IPS-NIHi11 (cell line): ENCODE measurements around the gene DTNB.
"Not testable (repeated sequence)": the region's sequence is repeated elsewhere in the genome, so short reads cannot be mapped to it uniquely, and the experiment has no call there.

Experiments used
- DNase-seq: peaks from one replicate; pipeline ENCODE4 v3.0.0; 2012; ENCODE audit warnings: mixed read lengths, low spot score

The DTNB gene

DNA sequence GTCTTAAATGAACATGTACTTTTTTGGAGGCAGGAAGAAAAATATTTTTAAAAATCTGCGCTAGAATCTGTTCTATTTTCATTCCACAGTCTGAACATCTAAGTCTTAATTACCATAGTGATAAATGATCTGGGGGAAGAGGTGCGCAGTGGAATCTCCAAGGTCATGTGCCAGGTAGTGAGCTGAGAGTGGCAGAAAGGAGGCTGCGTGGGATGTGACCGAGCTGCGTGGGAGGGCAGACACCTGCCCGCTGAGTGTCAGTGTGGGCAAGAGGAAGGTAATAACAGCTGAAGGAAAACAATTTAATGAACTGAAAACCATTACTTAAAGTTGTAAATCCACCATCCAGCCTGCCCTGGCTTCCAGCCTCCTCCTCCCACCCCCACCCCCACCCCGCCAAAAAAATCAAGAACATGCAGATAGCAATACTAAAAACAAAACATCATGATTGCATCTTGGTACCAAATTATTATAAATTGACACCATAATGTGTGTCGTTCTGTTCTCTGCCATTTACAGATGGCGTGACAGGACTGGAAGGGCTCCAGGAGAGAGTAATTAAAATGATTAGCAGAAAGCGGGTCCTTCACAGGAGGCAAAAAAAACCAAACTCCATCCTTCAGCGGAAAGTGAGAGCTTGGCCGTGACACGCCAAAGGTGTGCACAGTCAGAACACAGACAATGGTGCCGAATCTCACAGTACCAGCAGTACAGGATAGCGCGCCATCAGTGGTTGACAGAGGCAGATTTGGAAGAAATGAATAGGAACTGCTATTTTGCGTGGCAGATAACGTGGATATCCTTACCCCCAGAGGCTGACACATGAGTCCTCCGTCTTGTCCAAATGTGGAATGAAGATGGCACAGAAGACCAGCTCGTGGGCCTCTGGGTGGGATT, 11.4 kb upstream of the DTNB start:
- DNase-seq: no peak

DNA sequence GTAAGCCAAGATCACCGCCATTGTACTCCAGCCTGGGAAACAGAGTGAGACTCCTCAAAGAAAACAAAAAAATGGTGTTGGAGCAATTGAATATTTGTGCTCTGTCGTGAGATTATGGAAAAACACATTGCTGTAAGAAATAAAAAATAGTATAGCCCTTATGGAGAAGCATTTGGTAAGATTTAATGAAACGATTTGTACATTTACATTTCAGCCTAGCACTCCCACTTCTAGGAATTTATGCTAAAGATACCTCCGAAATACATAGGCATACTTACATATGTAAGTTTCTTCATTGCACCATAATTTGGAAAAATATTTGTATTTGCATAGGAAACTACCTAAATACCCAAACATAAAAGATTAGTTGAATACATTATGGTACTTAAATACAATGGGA, 8.7 kb upstream of the DTNB start:
- no peak for DNase-seq

DNA sequence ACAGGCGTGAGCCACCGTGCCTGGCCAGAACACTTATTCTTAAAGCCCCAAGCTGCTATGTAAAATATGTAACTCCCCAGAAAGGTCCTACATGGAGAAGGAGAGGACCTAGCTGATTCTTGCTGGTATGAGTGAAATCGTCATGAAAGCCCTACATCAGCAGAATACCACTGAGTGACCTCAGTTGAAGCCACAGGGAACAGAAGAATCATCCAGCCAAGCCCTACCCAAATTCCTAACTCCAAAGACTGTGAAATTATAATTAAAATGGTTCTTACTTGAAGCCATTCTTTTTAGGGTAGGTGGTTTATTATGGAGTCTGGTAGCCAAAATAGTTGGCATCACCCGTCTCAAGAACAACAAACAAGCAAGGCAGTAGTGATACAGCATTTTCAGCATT, 4.5 kb upstream of the DTNB start:
- DNase-seq: no peak

DNA sequence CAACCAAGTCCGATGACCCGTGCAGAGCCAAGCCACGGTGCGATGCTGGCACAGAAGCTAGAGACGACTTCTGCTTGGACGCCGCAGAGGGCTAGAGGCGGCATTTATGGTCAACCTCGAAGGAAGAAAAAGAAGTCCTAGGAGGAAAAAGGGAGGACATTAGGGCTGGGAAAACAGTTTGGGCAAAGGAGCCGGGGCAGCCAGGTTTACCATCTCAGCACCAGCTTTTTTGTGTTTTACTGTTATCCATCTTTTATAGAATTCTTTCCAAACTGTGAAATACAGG, 643 bp upstream of the DTNB start:
- no peak for DNase-seq

DNA sequence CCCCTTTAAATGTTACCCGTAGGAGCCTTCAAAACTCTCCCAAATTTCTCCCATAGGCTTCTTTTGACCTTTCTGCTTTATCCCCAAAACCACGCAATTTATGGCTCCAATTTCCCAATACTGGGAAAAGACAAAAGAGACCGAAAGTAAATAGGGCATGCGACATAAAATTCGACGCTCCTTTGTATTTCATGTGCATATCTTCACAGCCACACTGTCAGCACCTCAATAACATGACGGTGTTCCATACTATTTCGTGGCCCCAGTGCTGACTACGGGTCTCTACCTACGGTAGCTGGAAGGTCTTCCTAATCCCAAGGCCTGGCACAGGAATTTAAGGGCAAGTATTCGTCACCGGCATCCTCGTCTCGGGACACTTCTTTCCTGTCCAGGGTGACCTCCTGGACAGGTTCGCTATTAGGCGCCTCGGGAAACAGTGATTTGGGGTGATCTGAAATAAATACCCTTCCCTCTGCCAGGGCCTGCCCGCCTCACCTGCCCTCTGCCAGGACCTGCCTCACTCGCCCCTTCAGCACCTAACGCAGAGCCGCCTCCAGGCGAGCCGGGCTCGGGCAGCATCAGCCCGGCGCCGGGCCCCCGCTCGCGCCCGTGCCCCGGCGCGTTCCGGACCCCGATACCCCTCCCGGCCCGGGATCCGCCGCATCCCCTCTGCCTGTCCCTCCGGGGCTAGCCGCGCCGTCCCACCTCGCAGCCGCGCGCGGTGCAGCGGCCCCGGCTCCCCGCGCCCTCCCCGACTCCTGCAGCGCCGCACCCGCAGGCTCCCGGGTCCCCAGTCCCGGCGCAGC, 680 bp downstream of the DTNB start:
- DNase-seq: peak; percentile 77

DNA sequence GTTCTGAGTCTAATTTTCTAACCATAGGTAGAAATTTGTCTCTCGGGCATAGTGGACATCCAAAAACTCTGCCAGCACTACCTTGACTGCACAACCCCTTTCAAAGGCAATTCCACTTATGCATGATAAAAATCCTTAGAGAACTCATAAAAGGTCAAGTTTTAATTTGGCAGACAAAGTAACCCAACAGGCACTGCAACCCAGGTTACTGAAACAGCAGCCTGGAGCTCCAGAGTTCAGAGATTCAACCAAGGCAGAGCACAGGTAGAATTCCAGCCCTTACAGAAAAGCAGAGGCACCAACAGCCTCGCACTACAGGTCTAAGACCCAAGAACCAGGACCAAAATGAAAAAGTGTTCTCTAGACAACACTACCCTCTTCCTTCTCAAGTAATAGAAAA, 1.8 kb downstream of the DTNB start:
- no peak for DNase-seq

DNA sequence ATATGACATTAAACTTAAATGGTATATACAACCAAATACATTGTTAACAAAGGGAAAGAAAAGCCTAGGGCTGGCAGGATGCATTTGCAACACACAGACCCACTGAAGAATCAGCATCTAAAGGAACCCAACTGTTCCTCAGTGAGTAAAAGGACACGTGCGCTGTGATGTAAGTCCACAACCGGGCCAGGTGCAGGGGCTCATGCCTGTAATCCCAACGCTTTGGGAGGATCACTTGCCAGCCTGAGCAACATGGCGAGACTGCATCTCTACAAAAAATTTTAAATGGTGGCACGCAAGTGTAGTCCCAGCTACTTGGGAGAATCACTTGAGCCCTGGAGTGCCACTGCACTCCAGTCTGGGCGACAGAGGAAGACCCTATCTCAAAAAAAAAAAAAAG, 3.9 kb downstream of the DTNB start:
- DNase-seq: no peak

DNA sequence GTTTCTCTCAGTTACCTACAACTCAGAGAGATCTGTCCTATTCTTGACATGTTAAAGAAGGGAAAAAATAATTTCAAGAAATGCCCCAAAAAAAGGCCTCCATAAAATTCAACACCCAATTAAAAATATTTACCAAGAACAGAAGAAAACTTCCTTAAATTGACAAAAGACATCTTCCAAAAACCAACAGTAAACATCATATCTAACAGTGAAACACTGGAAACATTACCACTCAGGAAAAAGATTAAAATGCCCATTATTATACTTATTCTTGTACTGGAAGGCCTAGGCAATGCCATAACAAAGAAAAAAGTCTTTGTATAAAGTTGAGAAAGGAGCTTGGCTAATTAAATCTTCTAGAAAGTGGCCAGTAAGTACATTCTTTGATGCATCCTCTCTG, 7.2 kb downstream of the DTNB start:
- DNase-seq: no peak

DNA sequence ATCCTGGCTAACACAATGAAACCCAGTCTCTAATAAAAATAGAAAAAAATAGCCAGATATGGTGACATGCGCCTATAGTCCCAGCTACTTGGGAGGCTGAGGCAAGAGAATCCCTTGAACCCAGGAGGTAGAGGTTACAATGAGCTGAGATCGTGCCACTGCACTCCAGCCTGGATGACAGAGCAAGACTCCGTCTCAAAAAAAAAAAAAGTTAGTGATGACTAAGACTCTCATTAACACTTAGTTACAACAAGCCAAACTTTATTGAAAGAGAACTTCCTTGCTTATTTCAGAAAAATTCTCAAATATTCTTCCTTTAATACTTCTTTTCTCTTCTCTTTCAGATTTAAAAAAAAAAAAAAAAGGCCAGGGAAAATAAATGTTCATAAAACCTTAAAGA, 7.9 kb downstream of the DTNB start:
- not testable (repeated sequence) for DNase-seq

DNA sequence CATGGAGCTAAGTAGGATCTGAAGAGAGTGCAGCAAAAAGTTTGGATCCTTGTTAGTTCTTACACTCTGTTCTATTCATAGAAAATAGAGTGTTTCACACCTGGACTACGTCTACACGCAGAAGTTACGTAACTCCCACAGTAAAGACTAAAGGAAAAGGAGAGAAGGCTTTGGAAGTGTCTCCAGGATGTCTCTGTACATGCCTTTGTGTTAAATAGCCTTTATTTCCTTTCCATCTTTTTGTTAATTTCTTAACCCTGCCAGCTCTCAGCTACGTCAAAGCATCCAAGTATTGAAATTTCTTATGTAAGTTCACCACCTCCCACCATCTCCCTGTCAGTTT, 8.4 kb downstream of the DTNB start:
- no peak for DNase-seq

DNA sequence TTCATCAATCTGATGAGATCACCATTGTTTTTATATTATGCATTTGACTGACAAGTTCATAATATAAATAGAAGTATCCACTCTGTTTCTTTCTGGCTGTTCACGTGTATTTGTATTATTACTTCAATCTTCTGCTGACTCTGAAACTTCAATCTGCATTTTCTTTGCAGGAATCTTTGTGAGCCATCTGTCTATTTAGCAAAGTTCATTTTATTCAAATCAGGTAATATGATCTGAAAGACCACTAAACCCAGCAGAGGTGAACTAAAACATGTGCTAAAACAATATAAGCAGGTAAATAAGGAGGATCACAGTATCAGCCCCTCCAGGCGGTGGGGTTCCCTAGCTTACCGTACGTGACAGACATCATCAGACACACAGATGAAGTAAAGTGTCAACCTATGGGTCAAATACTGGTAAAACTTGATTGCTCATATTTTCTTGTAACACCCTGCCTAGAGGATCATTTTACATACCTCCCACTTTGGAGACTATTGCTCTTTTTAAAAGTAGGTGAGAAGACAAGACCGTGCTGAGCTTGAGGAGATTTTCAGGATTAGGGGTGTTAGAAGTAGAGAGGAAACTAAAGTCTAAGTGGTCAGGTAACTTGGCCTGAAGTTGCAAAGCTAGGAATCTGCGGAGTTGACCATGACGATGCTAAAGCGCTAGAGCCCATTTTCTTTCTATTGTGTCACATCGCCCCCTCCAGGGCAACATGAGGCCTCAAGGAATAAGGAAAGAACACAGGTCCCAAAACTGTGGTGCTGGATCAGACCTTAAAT, 9.0 kb downstream of the DTNB start:
- peak; percentile 72 for DNase-seq

DNA sequence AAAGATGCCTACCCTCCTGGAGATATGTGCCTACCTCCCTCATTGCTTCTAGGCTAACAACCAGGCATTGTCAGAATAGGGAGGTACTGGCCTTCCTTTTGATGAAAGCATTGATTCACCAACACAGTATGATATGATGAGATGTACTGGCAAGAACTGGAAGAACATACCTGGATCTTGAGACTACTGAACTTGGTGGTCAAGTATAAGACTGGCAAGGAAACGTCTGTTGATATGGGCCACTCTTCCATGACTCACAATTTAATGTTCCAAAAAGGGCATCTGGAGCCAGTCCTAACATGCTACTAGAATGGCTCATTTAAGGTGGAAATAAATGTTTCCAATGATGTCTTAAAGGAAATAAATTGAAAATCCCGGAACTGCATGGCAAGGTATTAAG, 18.1 kb downstream of the DTNB start:
- DNase-seq: no peak

DNA sequence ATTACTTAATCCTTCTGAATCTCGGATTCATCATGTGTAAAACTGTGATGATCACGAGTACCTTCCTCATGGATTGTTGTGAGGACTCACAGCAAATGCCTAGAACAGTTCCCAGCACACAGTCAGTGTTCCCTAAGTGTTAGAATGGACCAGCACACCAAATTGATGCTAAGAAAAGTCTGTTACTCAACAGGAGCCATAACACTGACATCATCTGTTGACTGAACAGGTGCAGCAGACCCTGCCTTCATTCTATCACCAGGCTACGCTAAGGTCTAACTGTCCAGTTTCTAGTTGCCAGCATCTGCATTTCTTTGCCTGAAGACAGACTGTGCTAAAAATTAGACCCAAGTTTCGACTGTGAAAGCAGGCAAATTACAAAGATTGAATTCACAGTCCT, 18.6 kb downstream of the DTNB start:
- no peak for DNase-seq

DNA sequence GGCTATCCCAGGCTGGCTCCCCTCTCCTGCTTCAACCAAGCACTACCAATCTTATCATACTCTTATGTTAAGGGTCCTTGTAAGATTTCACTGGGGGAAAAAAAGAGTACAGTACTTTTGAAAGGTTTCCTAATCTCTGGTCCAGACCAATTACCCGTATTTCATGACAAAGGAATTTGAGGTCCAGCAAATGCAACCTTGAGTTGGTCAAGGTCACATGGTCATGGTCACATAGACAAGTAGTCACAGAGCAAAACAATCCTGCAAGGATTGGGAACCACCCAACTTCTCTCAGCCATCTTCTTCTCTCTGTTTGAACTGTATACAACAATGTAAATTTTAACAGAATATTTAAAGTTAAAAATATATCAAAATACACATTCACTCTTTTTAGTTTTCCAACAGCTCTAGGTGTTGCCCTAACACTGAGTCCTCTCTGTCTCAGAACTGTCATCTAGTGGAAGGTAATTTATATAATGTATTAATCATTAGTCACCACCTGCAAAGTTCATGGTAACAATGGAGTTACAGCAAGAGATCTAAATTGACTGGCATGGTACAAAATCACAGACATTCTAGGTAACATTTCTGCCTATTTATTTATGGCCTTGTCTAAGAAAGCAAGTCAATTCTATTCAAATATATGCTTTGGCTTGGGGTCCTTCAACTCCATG, 21.5 kb downstream of the DTNB start:
- DNase-seq: no peak

DNA sequence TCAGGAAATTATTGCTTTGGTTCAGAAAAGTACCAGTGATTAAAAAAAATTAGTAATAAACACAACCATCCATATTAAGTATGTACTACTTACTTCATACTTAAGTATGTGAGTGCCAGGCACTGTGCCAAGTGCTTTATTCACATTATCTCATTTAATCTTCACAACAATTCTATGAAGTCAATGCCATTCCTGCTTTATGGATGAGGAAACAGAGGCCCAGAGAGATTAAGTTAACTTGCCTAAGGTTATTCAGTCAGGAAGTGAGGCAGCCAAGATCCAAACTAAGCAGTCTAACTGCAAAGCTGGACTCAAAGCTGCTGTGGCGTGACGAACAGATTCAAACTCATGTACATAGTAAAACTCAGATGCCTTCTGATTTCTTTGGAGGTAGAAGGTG, 22.3 kb downstream of the DTNB start:
- no peak for DNase-seq

DNA sequence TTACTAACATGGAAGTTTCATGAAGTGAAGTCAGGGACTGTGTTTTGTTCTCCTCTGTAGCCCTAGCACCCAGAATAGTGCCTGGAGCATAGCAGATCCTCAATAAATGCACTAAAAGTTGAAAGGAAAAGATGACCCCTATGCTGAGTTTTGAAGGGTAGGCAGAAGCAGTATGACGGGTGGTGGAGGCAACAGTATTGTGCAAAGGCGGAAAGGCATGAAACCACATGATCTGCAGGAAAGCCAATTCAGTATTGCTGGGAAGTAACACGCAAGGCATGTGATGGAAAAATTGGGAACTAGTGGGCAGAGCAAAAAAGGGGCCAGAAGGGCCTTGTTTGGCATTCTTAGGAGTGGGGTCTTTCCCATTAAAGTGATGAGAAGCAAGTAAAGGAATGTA, 23.1 kb downstream of the DTNB start:
- DNase-seq: no peak

DNA sequence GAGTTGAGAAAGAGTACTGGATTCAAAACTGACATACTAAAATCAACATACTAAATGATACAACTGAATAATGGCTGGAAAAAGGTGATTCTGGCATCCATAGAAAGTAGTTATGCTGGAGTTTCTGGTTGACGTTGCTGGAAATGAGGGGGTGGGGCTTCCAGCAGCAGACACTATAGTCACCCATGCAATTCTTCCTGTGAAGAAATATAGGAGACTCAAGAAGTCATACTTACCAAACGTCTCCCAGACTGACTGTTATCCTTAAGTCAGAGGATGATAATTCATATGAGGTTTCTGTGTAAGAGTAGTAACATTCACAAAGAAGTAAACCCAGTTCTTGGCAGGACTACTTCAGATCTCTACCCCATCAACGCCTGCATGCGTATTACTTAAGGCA, 23.6 kb downstream of the DTNB start:
- DNase-seq: no peak

DNA sequence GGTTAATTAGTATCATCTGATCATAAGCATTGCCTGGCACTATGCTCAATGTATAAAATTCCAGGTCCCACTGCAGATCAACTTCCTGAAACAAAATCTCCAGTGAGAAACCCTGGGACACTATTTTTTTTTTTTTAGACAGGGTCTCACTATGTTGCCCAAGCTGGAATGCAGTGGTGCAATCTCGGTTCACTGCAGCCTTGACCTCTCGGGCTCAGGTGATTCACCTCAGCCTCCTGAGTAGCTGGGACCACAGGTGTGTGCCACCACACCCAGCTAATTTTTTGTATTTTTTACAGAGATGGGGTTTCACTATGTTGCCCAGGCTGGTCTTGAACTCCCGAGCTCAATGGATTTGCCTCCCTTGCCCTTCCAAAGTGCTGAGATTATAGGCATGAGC, 31.1 kb downstream of the DTNB start:
- DNase-seq: no peak

DNA sequence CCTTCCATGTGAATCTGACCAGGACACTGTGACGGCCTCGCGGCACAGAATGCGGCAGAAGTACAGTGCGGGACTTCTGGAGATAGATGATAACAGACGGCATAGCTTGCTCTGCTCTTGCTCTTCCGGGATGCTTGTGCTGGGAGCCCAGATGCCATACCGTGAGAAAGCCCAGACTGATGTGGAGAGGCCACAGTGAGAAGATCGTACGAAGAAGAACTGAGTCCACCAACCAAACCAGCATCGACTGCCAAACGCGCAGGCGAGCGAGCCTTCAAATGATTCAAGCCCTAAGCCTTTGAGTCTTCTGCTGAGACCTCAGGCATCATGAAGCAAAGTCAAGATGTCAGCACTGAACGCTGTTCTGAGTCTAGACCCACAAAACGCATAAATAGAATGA, 33.7 kb downstream of the DTNB start:
- no peak for DNase-seq

DNA sequence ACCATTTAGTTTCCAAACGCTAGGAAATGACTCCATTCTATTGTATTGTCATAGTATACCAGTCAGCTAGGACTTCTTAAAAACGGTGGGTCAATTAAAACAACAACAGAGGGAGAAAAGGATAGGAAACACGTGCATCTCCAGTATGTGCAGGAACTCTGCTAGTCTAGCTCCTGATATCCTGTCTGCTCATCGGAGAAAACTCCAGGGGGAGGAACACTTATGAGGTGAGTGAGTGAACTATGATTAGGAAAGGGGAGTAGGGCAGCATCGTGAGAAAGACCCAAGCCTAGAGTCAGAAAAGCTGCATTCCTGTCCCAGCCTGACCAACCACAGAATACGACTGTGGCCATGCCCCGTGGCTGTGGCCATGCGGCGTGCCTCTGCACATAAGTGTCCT, 34.2 kb downstream of the DTNB start:
- DNase-seq: no peak

DNA sequence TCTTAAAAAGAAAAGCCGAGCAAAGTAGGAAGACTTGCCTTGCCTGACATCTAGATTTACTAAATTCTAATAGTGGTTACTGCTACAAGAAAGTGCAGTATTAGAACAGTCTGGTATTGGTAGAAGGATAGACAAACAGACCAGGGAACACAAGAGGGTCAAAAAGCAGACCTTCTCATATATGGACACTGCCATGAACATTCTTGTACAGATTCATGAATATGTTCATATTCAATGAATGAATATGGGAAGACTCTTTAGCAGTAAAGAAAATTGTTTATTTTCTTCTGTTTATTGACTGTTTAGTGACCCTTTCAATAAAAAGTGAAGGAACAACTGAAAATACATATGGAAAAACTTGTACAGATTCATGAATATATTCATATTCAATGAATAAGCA, 37.6 kb downstream of the DTNB start:
- DNase-seq: no peak

DNA sequence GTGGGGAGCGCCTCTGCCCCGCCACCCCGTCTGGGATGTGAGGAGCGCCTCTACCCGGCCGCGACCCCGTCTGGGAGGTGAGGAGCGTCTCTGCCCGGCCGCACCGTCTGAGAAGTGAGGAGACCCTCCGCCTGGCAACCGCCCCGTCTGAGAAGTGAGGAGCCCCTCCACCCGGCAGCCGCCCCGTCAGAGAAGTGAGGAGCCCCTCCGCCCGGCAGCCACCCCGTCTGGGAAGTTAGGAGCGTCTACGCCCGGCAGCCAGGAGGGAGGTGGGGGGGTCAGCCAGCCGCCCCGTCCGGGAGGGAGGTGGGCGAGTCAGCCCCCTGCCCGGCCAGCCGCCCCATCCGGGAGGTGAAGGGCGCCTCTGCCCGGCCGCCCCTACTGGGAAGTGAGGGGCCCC, 39.6 kb downstream of the DTNB start:
- not testable (repeated sequence) for DNase-seq

DNA sequence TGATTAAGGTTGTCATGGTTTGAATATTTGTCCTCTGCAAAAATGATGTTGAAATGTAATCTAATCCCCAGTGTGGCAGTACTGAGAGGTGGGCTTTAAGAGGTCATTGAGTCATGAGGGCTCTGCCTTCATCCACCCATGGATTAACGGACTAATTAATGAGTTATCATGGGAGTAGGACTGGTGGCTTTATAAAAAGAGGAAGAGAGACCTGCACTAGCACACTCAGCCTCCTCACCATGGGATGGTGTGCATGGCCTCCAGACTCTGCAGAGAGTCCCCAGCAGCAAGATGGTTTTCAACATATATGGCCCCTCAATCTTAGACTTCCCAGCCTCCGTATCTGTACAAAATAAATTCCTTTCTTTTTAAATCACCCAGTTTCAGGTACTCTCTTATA, 41.0 kb downstream of the DTNB start:
- no peak for DNase-seq
